GM18511 (cell line): ENCODE measurements around the gene GDPD4.

Experiments
- ATAC-seq: cut with Tn5 transposase; IDR thresholded peaks from one replicate; pipeline ENCODE4 v1.9.1; 2021; ENCODE audit warnings: mild to moderate bottlenecking, moderate library complexity; ENCODE audit not compliant: unreplicated experiment

Gene GDPD4

DNA sequence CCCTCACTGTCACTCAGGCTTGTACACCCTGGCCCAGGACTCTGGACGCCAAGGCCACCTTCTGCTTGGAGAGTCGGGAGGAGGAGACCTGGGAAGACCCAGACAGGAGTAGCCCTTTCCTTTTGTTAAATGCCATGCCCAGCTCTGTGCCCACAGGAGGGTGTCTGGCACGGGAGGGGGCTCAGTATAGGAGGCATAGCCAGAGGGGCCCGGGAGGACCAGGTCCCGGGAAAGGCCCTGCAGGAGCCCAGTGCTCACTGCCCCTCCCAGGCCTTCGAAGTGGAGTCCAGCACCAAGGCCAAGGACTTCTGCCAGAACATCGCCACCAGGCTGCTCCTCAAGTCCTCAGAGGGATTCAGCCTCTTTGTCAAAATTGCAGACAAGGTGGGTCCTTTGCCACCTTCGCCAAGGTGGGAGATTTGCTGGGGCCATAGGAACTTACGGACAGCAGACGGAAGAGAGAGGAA, 94.4 kb downstream of the GDPD4 start:
- no peak for ATAC-seq

DNA sequence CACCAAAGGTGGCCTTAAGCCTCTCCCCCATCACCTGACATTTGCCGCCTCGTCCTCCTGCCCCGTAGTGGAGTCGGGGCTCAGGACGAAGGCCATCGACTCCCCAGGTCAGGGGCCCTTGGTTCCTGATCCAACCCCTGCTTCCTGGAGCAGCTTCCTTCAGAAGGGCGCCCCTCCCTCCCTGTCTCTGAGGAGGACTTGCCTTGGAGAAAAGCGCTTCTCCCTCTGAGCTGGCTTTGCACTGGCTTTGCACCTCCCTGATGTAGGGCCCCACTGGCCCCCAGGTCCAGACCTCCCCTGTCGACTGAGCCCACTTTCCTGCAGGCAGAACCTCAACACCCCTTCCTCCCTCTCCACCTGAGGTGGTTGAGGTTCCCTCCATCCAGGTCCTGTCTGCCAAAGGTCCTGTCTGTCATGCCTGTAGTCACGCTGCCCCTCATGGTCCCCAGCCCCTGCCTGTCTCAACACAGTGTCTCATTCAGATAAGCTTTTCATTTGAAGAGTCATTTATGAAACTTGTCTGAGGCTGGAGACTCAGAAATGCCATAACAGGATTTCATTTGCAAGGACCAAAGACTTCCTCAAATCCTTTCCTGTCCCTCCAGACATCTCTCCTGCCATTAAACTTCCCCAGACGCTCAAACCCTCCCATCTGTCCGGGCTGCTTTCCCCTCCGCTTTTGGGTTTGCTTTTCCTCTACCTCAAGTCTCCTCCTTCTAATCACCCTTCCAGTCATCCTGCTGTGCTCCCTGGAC, 95.0 kb downstream of the GDPD4 start:
- ATAC-seq = no peak

DNA sequence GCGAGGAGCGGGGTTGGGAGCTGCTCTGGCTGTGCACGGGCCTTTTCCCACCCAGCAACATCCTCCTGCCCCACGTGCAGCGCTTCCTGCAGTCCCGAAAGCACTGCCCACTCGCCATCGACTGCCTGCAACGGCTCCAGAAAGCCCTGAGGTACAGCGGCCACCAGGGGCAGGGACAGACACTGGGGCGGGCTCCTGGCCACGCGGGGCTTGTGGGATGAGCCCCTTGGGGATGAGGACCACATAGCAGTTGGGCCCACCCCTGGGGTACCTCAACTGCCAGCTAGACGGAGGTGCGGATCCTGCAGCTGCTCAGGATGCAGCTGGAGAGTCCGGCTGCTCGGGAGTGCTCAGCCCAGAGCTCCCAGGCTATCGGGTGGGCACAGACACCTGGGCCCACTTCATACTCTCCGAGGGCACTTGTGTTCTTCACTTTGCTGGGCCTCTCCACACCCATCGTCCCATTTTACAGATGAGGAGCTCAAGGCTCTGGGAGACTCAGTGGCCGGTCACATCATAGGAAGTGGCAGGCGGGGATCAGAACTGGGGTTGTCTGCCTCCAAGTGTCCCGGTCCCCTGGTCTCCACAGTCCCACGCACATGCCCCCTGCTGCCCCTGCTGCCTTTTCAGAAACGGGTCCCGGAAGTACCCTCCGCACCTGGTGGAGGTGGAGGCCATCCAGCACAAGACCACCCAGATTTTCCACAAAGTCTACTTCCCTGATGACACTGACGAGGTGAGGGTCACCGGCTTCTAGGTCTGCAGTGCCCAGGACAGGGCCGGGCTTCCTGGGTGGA, 95.8 kb downstream of the GDPD4 start:
- ATAC-seq = no peak

DNA sequence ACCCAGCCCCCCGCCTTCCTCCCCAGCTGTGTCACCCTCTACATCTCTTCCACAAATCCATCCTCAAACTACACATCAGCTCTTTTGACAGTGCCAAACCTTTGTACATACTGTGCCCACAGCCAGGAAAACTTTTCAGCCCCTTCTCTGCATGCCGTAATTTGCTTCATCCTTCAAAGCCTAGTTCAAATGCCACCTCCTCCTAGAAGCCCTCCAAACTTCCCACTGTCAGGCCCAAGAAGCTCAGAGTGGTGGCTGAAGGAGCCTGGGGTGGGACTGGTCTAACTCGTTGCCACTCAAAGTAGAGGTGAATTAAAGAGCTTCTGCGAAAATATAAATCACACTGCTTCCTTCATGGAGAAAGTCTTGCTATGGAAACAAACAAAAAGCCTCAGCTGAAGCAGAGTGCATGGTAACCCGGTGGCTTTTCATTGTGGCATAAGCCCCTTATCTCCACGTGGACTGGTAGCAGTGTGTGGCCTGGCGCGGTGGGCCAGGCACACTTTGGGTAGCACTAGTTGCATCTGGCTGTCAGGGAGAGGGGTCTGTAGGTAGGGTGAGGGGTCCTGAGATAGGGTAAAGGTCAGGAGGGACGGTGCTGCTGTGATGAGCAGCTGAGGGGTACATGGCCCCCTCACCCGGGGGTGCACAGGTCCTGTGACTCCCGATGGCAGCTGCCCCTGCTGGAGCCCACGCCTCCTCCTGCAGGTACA, 96.6 kb downstream of the GDPD4 start:
- no peak for ATAC-seq

DNA sequence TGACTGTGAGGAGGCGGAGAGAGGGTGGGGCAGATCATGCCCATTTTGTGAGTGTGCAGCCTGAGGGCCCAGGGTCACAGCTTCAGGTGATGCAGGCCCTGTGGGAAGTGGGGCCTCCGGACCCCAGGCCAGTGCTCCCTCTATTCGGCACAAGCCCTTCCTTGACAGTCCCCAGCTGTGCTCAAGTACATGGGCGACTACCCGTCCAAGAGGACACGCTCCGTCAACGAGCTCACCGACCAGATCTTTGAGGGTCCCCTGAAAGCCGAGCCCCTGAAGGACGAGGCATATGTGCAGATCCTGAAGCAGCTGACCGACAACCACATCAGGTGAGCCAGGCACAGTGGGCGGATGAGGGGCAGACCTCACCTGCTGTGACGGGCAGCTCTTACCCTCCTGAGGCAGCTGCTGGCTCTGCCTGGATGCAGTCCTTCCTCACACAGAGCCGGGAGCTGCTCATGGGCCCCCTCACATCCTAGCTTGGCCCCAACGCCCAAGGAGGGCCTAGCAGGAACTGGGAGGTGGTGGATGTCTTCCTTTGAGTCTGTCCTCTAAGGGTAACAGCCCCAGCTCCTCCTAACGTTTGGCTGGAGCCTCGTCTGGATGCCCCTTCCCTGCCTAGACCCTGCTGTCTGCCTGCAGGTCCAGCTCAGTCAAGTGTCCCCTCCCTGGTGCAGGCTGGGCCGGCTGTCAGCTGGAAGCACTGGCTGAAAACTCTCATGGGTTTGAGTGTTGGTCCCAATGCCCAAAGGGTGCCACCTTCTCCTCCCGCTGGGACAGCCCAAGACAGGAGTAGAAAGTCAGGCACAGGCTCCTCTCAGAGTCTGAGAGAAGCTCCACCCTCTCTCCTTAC, 97.4 kb downstream of the GDPD4 start:
- ATAC-seq = no peak

DNA sequence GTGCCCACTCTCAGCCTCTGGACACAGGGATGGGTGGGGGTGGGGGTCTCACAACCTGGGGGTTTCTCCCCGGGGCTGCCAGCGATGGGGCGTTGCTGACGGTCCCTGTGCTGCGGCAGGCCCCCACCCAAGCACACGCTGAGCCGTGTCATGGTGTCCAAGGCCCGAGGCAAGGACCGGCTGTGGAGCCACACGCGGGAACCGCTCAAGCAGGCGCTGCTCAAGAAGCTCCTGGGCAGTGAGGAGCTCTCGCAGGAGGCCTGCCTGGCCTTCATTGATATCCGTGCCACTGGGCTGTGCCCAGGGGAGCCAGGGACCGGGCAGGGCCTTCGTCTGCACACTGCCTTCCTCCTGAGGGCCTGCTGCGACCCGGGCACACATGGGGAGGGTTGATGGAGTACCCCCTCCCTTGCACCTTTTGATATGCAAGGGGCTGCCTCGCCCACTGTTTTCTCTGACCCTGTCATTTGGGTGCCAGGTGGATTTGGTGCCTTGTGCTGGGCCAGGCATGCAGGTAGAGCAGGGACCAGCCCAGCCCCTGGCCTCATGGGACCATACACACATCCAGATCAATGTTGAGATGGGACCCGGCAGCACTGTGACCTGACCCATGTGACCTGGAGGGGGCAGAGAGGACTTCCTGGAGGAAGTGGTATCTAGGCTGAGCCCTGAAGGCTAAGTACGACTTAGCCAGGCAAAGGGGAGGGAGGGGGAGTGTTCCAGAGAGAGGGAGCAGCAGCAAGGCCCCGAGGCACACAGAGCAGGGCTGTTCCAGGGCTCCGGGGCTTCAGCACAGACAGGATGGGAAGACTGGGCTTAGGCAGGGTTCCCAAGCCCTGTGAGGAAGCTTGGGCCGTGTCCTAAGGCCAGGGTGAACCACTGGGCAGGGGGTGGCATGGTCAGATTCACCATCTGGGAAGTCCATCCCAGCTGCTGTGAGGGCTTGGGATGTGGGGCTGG, 98.3 kb downstream of the GDPD4 start:
- ATAC-seq = no peak

DNA sequence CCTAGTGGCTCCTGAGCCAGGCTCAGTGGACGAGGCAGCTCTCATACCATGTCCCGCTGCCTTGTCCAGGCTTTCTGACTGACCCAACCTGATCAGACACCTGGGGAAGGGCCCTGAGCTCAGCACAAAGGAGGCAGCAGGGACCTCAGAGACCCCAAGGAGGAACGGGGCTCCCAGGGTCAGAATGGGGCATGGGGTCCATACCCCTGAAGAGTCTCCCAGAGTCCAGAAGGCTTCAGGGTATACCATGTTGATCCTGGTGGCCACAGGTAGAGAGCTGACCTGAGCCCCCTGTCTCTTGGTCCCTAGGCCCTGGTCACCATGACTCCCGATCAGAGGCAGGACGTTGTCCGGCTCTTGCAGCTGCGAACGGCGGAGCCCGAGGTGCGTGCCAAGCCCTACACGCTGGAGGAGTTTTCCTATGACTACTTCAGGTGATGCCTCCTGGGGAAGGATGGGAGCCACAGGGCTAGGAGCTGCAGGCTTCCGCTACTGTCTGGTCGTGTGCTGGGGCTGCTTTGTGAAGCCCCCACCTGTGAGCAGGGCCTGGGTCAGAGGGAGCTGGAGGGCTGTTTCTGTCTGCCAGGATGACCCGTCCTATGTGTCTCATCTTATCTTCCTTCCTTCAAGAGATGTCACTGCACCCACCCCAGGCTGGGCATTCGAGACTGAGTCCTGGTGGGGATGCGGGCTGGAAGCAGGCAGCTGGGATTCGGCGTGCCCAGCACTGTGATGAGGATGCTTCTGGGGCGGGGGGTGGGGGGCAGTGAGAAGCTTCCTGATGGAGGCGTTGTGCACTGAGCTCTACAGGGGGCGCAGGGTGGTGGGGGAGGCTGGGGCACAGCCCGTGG, 99.3 kb downstream of the GDPD4 start:
- ATAC-seq = no peak

DNA sequence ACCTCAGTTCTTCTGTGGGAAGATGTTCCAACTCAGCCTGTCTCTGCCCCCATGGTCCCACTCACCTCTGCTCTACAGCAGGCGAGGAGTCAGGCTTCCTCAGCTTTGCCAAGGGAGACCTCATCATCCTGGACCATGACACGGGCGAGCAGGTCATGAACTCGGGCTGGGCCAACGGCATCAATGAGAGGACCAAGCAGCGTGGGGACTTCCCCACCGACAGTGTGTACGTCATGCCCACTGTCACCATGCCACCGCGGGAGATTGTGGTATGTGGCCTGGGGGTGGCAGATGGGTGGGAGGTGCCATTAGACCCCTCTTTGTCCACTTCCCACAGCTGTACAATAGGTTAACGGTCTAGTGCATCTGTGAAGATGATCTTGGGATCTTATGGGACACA, 100.1 kb downstream of the GDPD4 start:
- ATAC-seq = no peak

DNA sequence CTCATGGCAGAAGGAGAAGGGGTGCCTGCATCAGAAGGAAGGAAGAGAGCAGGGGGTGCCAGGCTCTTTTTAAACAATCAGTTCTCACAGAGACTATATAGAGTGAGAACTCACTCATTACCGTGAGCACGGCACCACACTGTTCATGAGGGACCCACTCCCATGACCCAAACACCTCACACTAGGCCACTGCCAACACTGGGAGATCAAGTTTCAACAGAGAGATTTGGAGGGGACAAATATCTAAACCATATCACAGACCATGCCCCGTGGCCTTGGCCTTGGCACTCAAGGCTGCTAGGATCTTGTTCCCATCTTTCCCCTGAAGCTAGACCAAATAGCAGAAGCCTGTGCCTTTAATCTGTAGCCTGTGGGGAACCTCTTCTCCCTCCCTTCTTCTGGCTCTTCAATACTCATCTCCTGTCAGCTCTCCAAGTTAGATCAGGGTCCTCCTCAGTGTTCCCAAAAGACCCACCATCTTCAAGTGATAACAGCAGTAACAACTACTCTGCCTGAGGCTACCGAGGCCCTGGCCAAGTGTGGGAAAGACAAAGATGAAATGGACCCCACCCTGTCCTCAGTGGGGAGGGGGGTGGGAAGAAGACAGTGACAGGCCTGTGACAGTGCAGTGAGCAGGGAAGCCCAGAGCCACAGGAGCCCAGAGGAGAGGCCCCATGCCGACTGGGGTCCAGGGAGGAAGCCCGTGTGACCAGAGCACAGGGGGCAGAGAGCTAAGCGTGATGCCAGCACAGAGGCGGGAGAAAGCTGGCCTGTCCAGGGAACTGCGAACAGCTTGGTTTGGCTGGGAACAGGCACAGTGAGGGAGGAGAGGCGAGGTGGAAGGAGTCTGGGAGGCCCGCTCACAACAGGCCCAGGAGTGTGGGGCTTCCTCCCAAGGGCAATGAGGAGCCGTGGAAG, 100.9 kb downstream of the GDPD4 start:
- ATAC-seq = no peak

DNA sequence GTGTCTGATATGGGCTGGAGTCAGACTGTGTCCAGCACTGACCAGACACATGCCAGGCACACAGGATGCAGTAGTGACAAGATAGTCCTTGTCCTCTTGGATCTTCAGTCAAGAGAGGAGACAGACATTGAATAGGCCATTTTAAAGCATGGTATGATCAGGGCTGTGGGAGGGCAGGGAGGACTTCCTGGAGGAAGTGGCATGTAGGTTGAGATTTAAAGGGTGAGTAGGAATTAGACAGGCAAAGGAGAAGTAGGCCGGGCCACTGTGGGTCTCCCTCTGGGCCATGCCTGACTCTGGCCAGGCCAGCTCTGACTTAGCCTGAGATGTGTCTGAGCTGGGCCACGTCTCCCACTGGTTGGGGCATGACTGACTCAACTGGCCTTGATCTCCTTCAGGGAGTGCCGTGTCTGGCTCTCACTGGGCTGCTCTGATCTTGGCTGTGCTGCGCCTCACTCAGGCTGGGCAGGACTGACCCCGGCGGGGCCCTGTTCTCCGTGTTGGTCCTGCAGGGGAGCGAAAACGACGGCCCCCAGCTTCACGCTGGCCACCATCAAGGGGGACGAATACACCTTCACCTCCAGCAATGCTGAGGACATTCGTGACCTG, 102.2 kb downstream of the GDPD4 start:
- no peak for ATAC-seq

DNA sequence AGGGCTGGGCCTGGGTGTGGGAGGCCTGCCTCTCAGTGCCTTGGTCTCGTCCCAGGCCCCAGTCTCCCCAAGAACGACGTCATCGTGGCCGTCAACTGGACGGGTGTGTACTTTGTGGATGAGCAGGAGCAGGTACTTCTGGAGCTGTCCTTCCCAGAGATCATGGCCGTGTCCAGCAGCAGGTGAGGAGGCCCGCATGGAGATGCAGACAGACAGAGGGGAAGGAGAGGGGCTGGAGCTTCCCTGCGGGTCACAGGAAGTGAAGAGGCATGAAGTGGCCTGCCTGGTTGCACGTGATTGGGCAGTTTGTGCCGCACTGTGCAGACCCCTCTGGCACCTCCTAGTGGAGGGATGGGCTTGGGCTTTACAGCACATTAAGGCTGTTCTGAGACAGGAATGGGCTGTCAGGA, 103.0 kb downstream of the GDPD4 start:
- no peak for ATAC-seq

DNA sequence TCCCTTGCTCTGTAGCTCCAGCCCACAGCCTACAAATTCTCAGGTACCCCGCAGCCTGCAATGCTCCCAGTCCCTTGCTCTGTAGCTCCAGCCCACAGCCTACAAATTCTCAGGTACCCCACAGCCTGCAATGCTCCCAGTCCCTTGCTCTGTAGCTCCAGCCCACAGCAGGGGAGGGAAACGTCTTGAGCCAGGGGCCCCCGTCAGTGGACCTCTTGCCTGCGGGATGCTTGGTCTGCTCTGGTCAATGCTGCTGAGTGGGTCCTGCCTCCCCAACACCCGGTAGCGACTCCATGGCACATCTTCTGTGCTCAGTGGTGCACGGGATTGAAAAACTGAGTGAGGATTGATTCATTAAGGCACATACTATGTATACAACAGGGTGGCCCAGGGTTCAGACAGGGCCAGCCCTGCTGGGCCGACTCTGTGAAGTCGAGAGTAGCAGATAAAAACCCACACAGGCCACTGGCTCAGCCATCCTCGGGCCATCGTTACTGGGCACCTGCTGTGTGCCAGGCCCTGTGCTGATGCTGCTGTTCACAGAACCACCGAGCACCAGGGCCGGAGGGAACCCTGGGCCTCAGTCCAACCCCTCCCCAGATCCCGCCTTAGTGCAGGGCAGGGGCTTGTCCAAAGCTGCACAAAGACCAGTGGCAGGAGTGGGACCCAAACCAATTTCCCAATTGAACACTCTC, 103.7 kb downstream of the GDPD4 start:
- ATAC-seq = no peak

DNA sequence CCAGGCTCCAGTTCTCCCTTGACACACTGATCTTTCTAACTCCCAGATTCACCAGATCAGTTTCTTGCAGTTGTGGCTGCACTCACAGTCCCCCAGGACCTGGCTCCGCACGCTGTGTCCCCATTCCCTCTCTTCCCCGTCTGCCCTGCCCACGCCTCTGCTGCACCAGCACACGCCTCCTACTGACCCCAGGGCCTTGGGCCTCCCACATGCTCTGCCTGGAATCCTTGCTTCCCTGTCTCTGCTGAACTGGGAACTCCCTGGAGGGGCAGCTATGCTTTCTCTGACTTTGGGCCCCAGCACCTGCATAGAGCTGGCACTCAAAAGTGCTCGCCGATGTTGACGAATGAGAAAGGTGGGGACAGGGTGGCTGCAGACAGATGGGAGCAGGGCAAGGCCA, 104.5 kb downstream of the GDPD4 start:
- no peak for ATAC-seq

DNA sequence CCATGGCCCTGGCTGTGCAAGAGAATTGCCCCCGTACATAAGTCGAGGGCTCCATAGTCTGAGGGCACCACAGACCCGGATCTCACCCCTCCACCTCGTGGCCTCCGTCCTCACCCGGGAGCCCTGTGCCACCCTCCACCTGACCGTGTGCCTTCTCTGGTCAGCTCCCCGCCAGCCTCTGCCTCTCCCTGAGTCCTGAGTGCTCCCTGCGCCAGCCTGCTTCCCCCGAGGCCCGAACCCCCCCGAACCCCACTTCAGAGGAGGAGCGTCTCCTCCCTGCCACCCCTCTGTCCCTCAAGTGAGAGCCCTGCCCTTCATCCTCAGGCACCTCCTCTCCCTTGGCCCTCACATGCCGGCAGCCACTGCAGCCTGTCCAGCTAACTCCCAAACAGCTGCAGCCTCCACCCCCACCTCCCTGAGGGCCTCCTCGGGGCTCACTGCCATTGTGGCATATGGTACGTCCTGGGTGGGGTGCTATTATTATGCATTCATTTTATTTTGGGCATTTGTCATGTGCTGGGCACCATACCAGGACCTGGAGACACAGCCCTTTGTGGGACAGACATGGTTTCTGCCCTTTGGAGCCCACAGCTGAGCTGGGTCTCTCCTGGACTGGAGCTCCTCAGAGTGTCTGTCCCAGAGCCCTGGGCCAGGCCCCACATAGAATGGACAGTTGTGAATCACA, 106.3 kb downstream of the GDPD4 start:
- ATAC-seq = no peak

DNA sequence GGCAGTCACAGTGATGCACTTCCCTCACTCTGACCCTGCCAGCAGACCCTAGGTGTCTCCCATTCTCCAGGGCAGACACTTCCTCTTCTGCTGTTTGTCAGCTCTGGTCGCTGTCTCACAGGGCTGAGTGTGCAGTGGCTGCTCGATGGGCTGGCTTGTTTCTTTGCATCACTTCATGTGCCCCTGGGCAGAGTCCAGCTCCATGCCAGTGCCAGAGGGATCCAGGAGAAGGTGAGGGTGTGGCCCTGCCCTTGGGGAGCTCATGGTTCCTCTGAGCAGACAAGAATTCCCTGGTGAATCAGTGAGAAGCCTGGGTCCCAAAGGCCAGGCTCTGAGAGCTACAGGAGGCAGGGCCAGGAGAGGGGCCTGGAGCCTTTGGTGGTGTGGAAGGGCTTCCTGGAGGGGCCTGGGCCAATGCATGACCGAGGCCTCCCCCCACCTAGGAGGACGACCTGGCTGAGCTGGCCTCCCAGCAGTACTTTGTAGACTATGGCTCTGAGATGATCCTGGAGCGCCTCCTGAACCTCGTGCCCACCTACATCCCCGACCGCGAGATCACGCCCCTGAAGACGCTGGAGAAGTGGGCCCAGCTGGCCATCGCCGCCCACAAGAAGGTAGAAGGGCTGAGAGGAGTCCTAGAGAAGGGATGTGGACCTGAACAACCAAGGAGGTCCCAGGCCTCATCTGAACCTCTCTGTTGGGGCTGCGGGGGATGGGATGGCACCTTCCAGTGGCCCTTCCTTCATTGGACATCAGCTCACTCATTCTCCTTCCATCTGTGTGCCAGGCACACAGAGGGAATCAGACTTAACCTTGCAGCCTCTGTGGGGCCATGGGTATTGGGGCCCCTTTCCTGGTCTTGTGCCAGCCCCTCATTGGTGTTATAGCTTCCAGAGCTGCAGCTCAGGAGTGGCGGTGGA, 107.3 kb downstream of the GDPD4 start:
- no peak for ATAC-seq
